HFFc6 (cell line): Measurements from ENCODE around the gene SLC22A14. TPM values are rescaled to one million over a fixed set of nuclear protein-coding genes. Genes with fewer than 3 reads are reported as not detected.

ENCODE experiments used
- DNase-seq: peaks from one replicate; pipeline ENCODE4 v3.0.0-alpha.2; 2018
- H3K27ac Mint-ChIP-seq: 2 replicates; pipeline ENCODE4 v1.8.0; 2020; ENCODE audit warnings: mild to moderate bottlenecking, mixed read lengths
- H3K27me3 Mint-ChIP-seq: 2 replicates; pipeline ENCODE4 v1.8.0; 2021; ENCODE audit warnings: mild to moderate bottlenecking, moderate library complexity, mixed read lengths; ENCODE audit not compliant: insufficient read depth
- H3K36me3 Mint-ChIP-seq: 2 replicates; pipeline ENCODE4 v1.8.0; 2021; ENCODE audit warnings: low read depth, mixed read lengths
- H3K4me1 Mint-ChIP-seq: 2 replicates; pipeline ENCODE4 v1.8.0; 2020; ENCODE audit warnings: low read depth, mixed read lengths
- H3K4me3 Mint-ChIP-seq: 2 replicates; pipeline ENCODE4 v1.8.0; 2020; ENCODE audit warnings: mild to moderate bottlenecking, moderate library complexity, mixed read lengths
- H3K9me3 Mint-ChIP-seq: 2 replicates; pipeline ENCODE4 v1.8.0; 2020; ENCODE audit warnings: mild to moderate bottlenecking, mixed read lengths
- total RNA-seq, 6 experiments: library from RNA; stranded (reverse); fragmentation: NEBNext Ultra II Directional; extraction: Animal tissue kit (Norgen Biotek cat#: 25700); gene quantifications; 2 replicates in 1 of 6; 3 replicates in 5 of 6; pipeline ENCODE4 v1.2.3, GENCODE V29; 2021
- TF ChIP-seq, protein P1 (sequence below): fragments of 200-600 bp; sonication (generic); IDR thresholded peaks from 2 replicates; pipeline ENCODE4 v1.5.0; 2021; ENCODE audit warnings: antibody characterized with exemption, mild to moderate bottlenecking

The SLC22A14 gene
- total RNA-seq, 6 experiments from 2014 or later = 0.09 TPM; not detected in 5

- H3K4me1 Mint-ChIP-seq = no peaks in the 10 kb centered on the region
- TF ChIP-seq, protein P1, sequence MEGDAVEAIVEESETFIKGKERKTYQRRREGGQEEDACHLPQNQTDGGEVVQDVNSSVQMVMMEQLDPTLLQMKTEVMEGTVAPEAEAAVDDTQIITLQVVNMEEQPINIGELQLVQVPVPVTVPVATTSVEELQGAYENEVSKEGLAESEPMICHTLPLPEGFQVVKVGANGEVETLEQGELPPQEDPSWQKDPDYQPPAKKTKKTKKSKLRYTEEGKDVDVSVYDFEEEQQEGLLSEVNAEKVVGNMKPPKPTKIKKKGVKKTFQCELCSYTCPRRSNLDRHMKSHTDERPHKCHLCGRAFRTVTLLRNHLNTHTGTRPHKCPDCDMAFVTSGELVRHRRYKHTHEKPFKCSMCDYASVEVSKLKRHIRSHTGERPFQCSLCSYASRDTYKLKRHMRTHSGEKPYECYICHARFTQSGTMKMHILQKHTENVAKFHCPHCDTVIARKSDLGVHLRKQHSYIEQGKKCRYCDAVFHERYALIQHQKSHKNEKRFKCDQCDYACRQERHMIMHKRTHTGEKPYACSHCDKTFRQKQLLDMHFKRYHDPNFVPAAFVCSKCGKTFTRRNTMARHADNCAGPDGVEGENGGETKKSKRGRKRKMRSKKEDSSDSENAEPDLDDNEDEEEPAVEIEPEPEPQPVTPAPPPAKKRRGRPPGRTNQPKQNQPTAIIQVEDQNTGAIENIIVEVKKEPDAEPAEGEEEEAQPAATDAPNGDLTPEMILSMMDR = no peak
Measured at GRCh38 chr3:38366082-38366481, 84.0 kb downstream of the SLC22A14 start.

GRCh38 chr3:38367779-38368178 is 85.7 kb downstream of the SLC22A14 start:
- H3K36me3 Mint-ChIP-seq = peaks cover 19% of the 10 kb centered on the region
- H3K27me3 Mint-ChIP-seq = no peaks in the 10 kb centered on the region; the same call in 1 of the 2 replicates
- DNase-seq = no peak
- H3K27ac Mint-ChIP-seq = no peak overlapping the region
- TF ChIP-seq, protein P1 = no peak
- H3K9me3 Mint-ChIP-seq = no peaks in the 10 kb centered on the region
- H3K4me3 Mint-ChIP-seq = no peak overlapping the region
- H3K4me1 Mint-ChIP-seq = no peaks in the 10 kb centered on the region

More at GRCh38 chr3:38366082-38366481, 84.0 kb downstream of the SLC22A14 start:
- no peaks in the 10 kb centered on the region; the same call in 1 of the 2 replicates for H3K27me3 Mint-ChIP-seq
- H3K4me3 Mint-ChIP-seq = no peak overlapping the region
- H3K9me3 Mint-ChIP-seq = no peaks in the 10 kb centered on the region
- H3K27ac Mint-ChIP-seq = no peak overlapping the region
- peaks cover 19% of the 10 kb centered on the region for H3K36me3 Mint-ChIP-seq
- DNase-seq = no peak

Other genes with a start within 250 kb of the SLC22A14 start
- under 1 TPM in 1 of 6 experiments, not detected in 5; 0.05 TPM for gene DLEC1, start 243.1 kb upstream of the SLC22A14 start, total RNA-seq
- gene ACAA1, start 145.2 kb upstream of the SLC22A14 start, total RNA-seq = 10 to 100 TPM; 45.1 to 60.9 (median 52.1) TPM
- gene MYD88, start 143.6 kb upstream of the SLC22A14 start, total RNA-seq = 10 to 100 TPM; 25.1 to 31.9 (median 28.4) TPM
- gene OXSR1, start 116.8 kb upstream of the SLC22A14 start, total RNA-seq = 10 to 100 TPM; 48.5 to 54.3 (median 51.5) TPM
- under 1 TPM in 5 of 6 experiments, not detected in 1; 0.17 to 0.30 (median 0.20) TPM for gene SLC22A13, start 16.5 kb upstream of the SLC22A14 start, total RNA-seq
- 1 to 10 TPM; 5.1 to 8.0 (median 6.2) TPM for gene XYLB, start 64.5 kb downstream of the SLC22A14 start, total RNA-seq
- gene ACVR2B, start 171.6 kb downstream of the SLC22A14 start, total RNA-seq = 1 to 10 TPM; 1.1 to 1.6 (median 1.3) TPM
- gene EXOG, start 214.0 kb downstream of the SLC22A14 start, total RNA-seq = 10 to 100 TPM; 13.9 to 18.8 (median 15.4) TPM